GM12878 (cell line): ENCODE measurements around the gene ZBTB6. TPM values are rescaled to one million over a fixed set of nuclear protein-coding genes. Genes with fewer than 3 reads are reported as not detected.

Experiments
- ELK1 ChIP-seq: IDR thresholded peaks from 2 replicates; pipeline ENCODE4 v1.6.1; 2012; ENCODE audit warnings: low read depth, low read length, improper control_type of control experiment
- FOXK2 ChIP-seq: fragments of 450-650 bp; IDR thresholded peaks from 2 replicates; pipeline ENCODE4 v1.6.1; 2017; ENCODE audit warnings: mild to moderate bottlenecking, moderate library complexity
- HCFC1 ChIP-seq: fragments of 150-350 bp; IDR thresholded peaks from 2 replicates; pipeline ENCODE4 v1.6.1; 2014; ENCODE audit warnings: low read length
- IRF3 ChIP-seq: fragments of 450-650 bp; IDR thresholded peaks from 2 replicates; pipeline ENCODE4 v1.6.1; 2014; ENCODE audit warnings: mild to moderate bottlenecking
- IRF4 ChIP-seq: IDR thresholded peaks from 2 replicates; pipeline ENCODE4 v1.6.1; 2011; ENCODE audit warnings: low read depth, low read length
- MXI1 ChIP-seq: fragments of 150-350 bp; IDR thresholded peaks from 2 replicates; pipeline ENCODE4 v1.6.1; 2011; ENCODE audit warnings: low read depth, mild to moderate bottlenecking, inconsistent platforms, low read length, improper control_type of control experiment
- POU2F2 ChIP-seq: IDR thresholded peaks from 3 replicates; pipeline ENCODE4 v1.6.1; 2011; ENCODE audit warnings: low read depth, mild to moderate bottlenecking, low read length, borderline replicate concordance
- RB1 ChIP-seq: fragments of 450-650 bp; formaldehyde crosslinking; IDR thresholded peaks from 2 replicates; pipeline ENCODE4 v1.6.1; 2017; ENCODE audit warnings: mild to moderate bottlenecking, borderline replicate concordance
- RCOR1 ChIP-seq: conservative IDR thresholded peaks from 2 replicates; pipeline ENCODE4 v1.6.1; 2012; ENCODE audit warnings: low read depth, low read length, improper control_type of control experiment
- REST ChIP-seq: IDR thresholded peaks from 2 replicates; pipeline ENCODE4 v1.6.1; 2012; ENCODE audit warnings: mild to moderate bottlenecking, low read depth, low read length
- SRF ChIP-seq, 2 experiments: IDR thresholded peaks; 2 replicates each; pipeline ENCODE4 v1.6.1; 2011; ENCODE audit warnings: low read depth in 2 of 2, low read length in 2 of 2, mild to moderate bottlenecking in 1 of 2, moderate library complexity in 1 of 2
- SUPT20H ChIP-seq: IDR thresholded peaks from 2 replicates; pipeline ENCODE4 v1.6.1; 2011; ENCODE audit warnings: low read depth, mild to moderate bottlenecking, low read length, moderate library complexity, borderline replicate concordance; ENCODE audit not compliant: control insufficient read depth
- TAF1 ChIP-seq: IDR thresholded peaks from 2 replicates; pipeline ENCODE4 v1.6.1; 2011; ENCODE audit warnings: mild to moderate bottlenecking, low read depth, low read length, borderline replicate concordance
- TCF12 ChIP-seq: IDR thresholded peaks from 2 replicates; pipeline ENCODE4 v1.6.1; 2011; ENCODE audit warnings: low read depth, mild to moderate bottlenecking, low read length
- ZBTB40 ChIP-seq: fragments of 450-650 bp; IDR thresholded peaks from 2 replicates; pipeline ENCODE4 v1.6.1; 2016; ENCODE audit warnings: mild to moderate bottlenecking, moderate library complexity, borderline replicate concordance
- polyA plus RNA-seq, 11 experiments: library from polyadenylated mRNA; depleted of rRNA in 4 of 11; unstranded in 6 of 11; stranded (reverse) in 5 of 11; fragments of >200 nt; fragmentation: Nextera tagmentation in 4 of 11; fragmentation: Illumina TruSeq in 1 of 11; extraction: Ambion mirVana in 4 of 11; extraction: Trizol in 1 of 11; gene quantifications; 1 replicate in 1 of 11; 2 replicates in 10 of 11; pipeline versions ENCODE4 v1.2.1 to v1.2.3, GENCODE V29; 2011 to 2016; ENCODE audit warnings: inconsistent platforms in 2 of 11, missing spikeins in 2 of 11, low read depth in 1 of 11
- total RNA-seq, 4 experiments: library from RNA; depleted of rRNA in 3 of 4; stranded (reverse); fragments of >200 nt in 3 of 4; fragmentation: Illumina TruSeq in 1 of 4; extraction: Trizol in 1 of 4; gene quantifications; 2 replicates each; pipeline versions ENCODE4 v1.2.1 to v1.2.3, GENCODE V29; 2013 to 2021

Gene ZBTB6
- total and polyA plus RNA-seq, 10 of the 15 experiments (the other 5 are each of a cell fraction or from before 2014, with no cell fraction given) = 1.7 to 11.5 (median 7.0) TPM

- TF ChIP-seq TAF1 (peak; percentile 70), RCOR1 (no peak), REST (no peak; the same call in 1 of the 2 replicates), ELK1 (peak; percentile 75), ZBTB40 (peak; percentile 95), MXI1 (0 out of 2 replicates have a peak, but pooled peaks have one; percentile 36), SRF (IDR thresholded peaks at IDR 0.05; ENCODE audit: low read depth in 2 of 2, low read length in 2 of 2) (peak; percentile 57 to 61; a peak in 2 of 4 replicates), POU2F2 (no peak; the same call in 2 of the 3 replicates), RB1 (peak; percentile 63; the same call in 1 of the 2 replicates), IRF3 (no peak; the same call in 1 of the 2 replicates), FOXK2 (no peak), SUPT20H (no peak), IRF4 (no peak), HCFC1 (peak; percentile 62), TCF12 (no peak)
Observed at GRCh38 chr9:122931226-122932121, 18.4 kb upstream of the ZBTB6 start, which contains the start of gene ZBTB26 (continued).
